ENCODE results near the gene UBE2E3. TPM values are rescaled to one million over a fixed set of nuclear protein-coding genes. Genes with fewer than 3 reads are reported as not detected.
"Not testable (repeated sequence)": the region's sequence is repeated elsewhere in the genome, so short reads cannot be mapped to it uniquely, and the experiment has no call there.

The UBE2E3 gene
- total RNA-seq, result 10 to 100 TPM; 25.8 to 29.5 TPM

DNA sequence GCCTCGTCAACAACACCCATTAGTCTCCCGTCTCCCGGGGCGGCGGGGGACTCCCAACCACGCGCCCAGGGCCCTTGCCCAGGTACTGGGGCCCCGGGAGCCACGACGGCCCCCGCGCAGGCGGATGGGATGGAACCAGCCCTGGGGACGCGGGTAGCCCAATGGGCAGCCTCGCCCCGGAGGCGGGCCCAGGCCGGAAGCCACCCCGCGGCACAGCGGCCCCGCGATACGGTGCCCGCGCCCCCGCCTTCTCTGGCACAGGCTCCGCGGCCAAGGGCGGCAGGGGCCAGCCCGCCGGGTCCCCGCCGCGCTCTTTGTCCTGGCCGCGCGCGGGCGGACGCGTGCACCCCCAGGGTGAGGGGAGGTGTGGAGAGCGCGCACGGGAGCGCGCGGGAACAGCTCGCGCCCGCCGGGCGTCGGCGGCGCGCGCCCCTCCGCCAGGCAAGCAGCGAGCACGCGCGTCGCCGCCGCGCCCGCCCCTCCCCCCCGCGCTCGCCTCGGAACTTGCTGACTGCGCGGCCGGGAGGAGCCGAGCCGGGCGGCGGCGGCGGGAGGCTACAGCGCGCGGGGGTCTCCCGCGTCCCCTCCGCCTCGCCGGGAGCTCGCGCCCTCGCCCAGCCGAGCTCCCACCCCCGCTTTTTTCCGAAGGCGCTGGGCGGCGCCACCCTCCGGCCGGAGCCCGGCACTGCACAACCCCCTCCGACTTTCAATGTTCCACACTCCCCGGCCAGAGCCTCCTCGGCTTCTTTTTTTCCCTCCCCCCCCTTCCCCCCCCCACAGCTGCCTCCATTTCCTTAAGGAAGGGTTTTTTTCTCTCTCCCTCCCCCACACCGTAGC, at the start of gene UBE2E3:
Gene UBE2E3 (plus strand): TSS at position 500 of the 837 bp plus-strand sequence. CDS start 1,438 bp downstream, outside the sequence.
- H3K27ac Mint-ChIP-seq, result peak within 1 kb of the TSS; percentile 91
- peak; percentile 85 for DNase-seq
- H3K9me3 Mint-ChIP-seq, result no peaks in the 10 kb centered on the region
- peaks cover 14% of the 10 kb centered on the region for H3K36me3 Mint-ChIP-seq (ENCODE audit: low read depth)
- intact Hi-C loops (cut with micrococcal nuclease), result loop anchor here (1.0 to 5.0 kb wide), 6 partner anchors 43 to 1737 kb away; partner anchors contain the start of genes CWC22 and DNAJC10
- CTCF ChIA-PET, result interaction anchor here (0.5 to 2.3 kb wide), 9 partner anchors 9 to 266 kb away, joined by 3 to 10 read pairs (median 4); no protein-coding TSS in a partner anchor
- no peaks in the 10 kb centered on the region for H3K27me3 Mint-ChIP-seq (ENCODE audit: low read depth)
- H3K4me3 Mint-ChIP-seq, result peak within 1 kb of the TSS; percentile 95
- H3K4me1 Mint-ChIP-seq (ENCODE audit: low read depth), result peaks cover 29% of the 10 kb centered on the region

GRCh38 chr2:180931841-180932240, 48.6 kb upstream of the UBE2E3 start:
- no peak overlapping the region for H3K4me3 Mint-ChIP-seq
- no peak for DNase-seq
- CTCF ChIA-PET, result interaction anchor here (0.7 kb wide), 1 partner anchor 162 kb away, joined by 3 read pairs; no protein-coding TSS in a partner anchor
- no peaks in the 10 kb centered on the region for H3K36me3 Mint-ChIP-seq (ENCODE audit: low read depth)
- H3K4me1 Mint-ChIP-seq (ENCODE audit: low read depth), result no peaks in the 10 kb centered on the region
- no peak overlapping the region for H3K27ac Mint-ChIP-seq
- H3K27me3 Mint-ChIP-seq (ENCODE audit: low read depth), result peaks cover 3% of the 10 kb centered on the region
- no peaks in the 10 kb centered on the region for H3K9me3 Mint-ChIP-seq
- intact Hi-C loops (cut with micrococcal nuclease), result no loop called here

GRCh38 chr2:180933332-180933731, 47.1 kb upstream of the UBE2E3 start:
- no peak for DNase-seq
- intact Hi-C loops (cut with micrococcal nuclease), result no loop called here
- no peak overlapping the region for H3K27ac Mint-ChIP-seq
- CTCF ChIA-PET, result no interaction called here
- H3K36me3 Mint-ChIP-seq (ENCODE audit: low read depth), result no peaks in the 10 kb centered on the region
- peaks cover 10% of the 10 kb centered on the region for H3K4me1 Mint-ChIP-seq (ENCODE audit: low read depth)
- peaks cover 3% of the 10 kb centered on the region for H3K27me3 Mint-ChIP-seq (ENCODE audit: low read depth)
- peaks cover 2% of the 10 kb centered on the region for H3K9me3 Mint-ChIP-seq
- no peak overlapping the region for H3K4me3 Mint-ChIP-seq

- peaks cover 2% of the 10 kb centered on the region for H3K9me3 Mint-ChIP-seq
Observed at GRCh38 chr2:180934911-180935310, 45.5 kb upstream of the UBE2E3 start.

GRCh38 chr2:180937480-180937879, 42.9 kb upstream of the UBE2E3 start:
- H3K4me3 Mint-ChIP-seq; H3K27me3 Mint-ChIP-seq (ENCODE audit: low read depth); H3K36me3 Mint-ChIP-seq (ENCODE audit: low read depth); H3K27ac Mint-ChIP-seq; CTCF ChIA-PET; H3K9me3 Mint-ChIP-seq: not testable (repeated sequence)
- H3K4me1 Mint-ChIP-seq (ENCODE audit: low read depth), result peaks cover 17% of the 10 kb centered on the region
- peak; percentile 41 for DNase-seq
- intact Hi-C loops (cut with micrococcal nuclease), result loop anchor here (1.0 kb wide), 1 partner anchor 43 kb away; the partner anchor contains the start of gene UBE2E3

More at GRCh38 chr2:180934911-180935310, 45.5 kb upstream of the UBE2E3 start:
- H3K27ac Mint-ChIP-seq, result no peak overlapping the region
- peaks cover 17% of the 10 kb centered on the region for H3K4me1 Mint-ChIP-seq (ENCODE audit: low read depth)
- intact Hi-C loops (cut with micrococcal nuclease), result no loop called here
- no peaks in the 10 kb centered on the region for H3K36me3 Mint-ChIP-seq (ENCODE audit: low read depth)
- DNase-seq, result no peak
- no peak overlapping the region for H3K4me3 Mint-ChIP-seq
- H3K27me3 Mint-ChIP-seq (ENCODE audit: low read depth), result peaks cover 3% of the 10 kb centered on the region
- CTCF ChIA-PET, result no interaction called here

DNA sequence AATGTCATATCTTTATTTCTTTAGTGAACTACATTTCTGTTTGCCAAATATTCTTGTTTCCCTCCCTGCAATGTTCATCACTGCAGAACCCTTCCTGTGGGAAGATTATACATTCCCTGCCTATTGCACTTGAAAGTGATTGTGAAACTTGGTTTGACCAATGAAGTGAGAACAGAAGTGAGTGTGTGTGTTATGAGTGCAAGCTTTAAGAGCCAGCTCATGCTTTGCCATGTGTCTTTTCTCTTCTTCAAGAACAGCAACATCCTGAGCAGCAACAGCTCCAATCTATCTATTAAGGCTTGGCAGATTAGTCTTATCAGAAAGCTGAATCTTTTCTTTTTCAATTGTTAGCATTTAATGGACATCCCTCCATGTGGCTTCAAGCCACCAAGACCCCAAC, 42.0 kb upstream of the UBE2E3 start:
- intact Hi-C loops (cut with micrococcal nuclease), result no loop called here
- Mint-ChIP-seq H3K27me3 (ENCODE audit: low read depth) (peaks cover 3% of the 10 kb centered on the region), H3K36me3 (ENCODE audit: low read depth) (no peaks in the 10 kb centered on the region), H3K4me3 (no peak overlapping the region), H3K27ac (no peak overlapping the region), H3K9me3 (peaks cover 2% of the 10 kb centered on the region), H3K4me1 (ENCODE audit: low read depth) (peaks cover 17% of the 10 kb centered on the region)
- CTCF ChIA-PET, result no interaction called here
- DNase-seq, result no peak

- peaks cover 2% of the 10 kb centered on the region for H3K27me3 Mint-ChIP-seq (ENCODE audit: low read depth)
- no peak overlapping the region for H3K27ac Mint-ChIP-seq
- H3K4me3 Mint-ChIP-seq, result no peak overlapping the region
- H3K36me3 Mint-ChIP-seq (ENCODE audit: low read depth), result no peaks in the 10 kb centered on the region
- no peaks in the 10 kb centered on the region for H3K9me3 Mint-ChIP-seq
- intact Hi-C loops (cut with micrococcal nuclease), result no loop called here
- CTCF ChIA-PET, result no interaction called here
- DNase-seq, result no peak
- H3K4me1 Mint-ChIP-seq (ENCODE audit: low read depth), result peaks cover 7% of the 10 kb centered on the region
Observed at GRCh38 chr2:180943275-180943674, 37.1 kb upstream of the UBE2E3 start.

GRCh38 chr2:180944372-180944771, 36.0 kb upstream of the UBE2E3 start:
- CTCF ChIA-PET, result no interaction called here
- Mint-ChIP-seq H3K27ac (no peak overlapping the region), H3K4me1 (ENCODE audit: low read depth) (no peaks in the 10 kb centered on the region), H3K27me3 (ENCODE audit: low read depth) (peaks cover 3% of the 10 kb centered on the region), H3K4me3 (no peak overlapping the region), H3K36me3 (ENCODE audit: low read depth) (no peaks in the 10 kb centered on the region), H3K9me3 (no peaks in the 10 kb centered on the region)
- no peak for DNase-seq
- intact Hi-C loops (cut with micrococcal nuclease), result no loop called here

DNA sequence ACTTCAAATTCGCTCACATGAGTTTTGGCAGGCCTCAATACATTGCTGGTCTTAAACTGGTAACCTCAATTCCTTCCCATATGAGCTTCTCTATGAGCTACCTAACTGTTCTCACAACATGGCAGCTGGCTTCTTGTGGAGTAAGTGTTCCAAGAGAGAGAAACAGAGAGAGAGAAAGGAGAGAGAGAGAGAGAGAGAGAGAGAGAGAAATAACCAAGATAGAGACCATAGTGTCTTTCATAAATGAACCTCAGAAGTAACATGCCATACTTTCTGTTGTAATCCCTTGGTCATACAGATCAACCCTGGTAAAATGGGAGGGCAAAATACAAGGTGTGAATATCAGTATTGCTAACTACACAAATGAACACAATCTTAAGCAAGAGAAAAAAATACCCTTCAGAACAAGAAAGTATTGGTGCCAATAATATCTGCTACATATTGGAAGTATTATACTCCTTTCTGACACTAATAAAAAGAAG, 33.2 kb upstream of the UBE2E3 start:
- Mint-ChIP-seq H3K4me3 (no peak overlapping the region), H3K27me3 (ENCODE audit: low read depth) (peaks cover 6% of the 10 kb centered on the region), H3K9me3 (no peaks in the 10 kb centered on the region), H3K36me3 (ENCODE audit: low read depth) (no peaks in the 10 kb centered on the region), H3K4me1 (ENCODE audit: low read depth) (peaks cover 2% of the 10 kb centered on the region), H3K27ac (no peak overlapping the region)
- intact Hi-C loops (cut with micrococcal nuclease), result no loop called here
- CTCF ChIA-PET, result interaction anchor here (0.6 kb wide), 1 partner anchor 63 kb away, joined by 3 read pairs; no protein-coding TSS in a partner anchor
- no peak for DNase-seq

DNA sequence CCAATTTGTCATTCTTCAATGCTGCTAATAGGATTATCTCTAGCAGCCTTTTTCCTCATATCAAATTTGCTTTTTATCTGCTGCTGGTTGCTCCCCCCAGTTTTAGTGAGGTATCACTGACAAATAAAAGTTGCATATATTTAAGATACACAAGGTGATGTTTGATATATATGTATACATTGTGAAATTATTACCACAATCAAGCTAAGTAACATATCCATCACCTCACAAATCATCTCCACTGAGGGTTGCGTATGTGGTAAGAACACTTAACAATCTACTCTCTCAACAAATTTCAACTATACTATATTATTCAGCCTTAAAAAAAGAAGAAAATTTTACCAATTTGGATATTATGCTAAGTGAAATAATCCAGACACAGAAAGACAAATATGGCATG, 30.5 kb upstream of the UBE2E3 start:
- Mint-ChIP-seq H3K27me3 (ENCODE audit: low read depth) (peaks cover 6% of the 10 kb centered on the region), H3K27ac (no peak overlapping the region), H3K4me3 (no peak overlapping the region), H3K4me1 (ENCODE audit: low read depth) (peaks cover 2% of the 10 kb centered on the region), H3K9me3 (no peaks in the 10 kb centered on the region), H3K36me3 (ENCODE audit: low read depth) (no peaks in the 10 kb centered on the region)
- no peak for DNase-seq
- CTCF ChIA-PET, result no interaction called here
- intact Hi-C loops (cut with micrococcal nuclease), result no loop called here

DNA sequence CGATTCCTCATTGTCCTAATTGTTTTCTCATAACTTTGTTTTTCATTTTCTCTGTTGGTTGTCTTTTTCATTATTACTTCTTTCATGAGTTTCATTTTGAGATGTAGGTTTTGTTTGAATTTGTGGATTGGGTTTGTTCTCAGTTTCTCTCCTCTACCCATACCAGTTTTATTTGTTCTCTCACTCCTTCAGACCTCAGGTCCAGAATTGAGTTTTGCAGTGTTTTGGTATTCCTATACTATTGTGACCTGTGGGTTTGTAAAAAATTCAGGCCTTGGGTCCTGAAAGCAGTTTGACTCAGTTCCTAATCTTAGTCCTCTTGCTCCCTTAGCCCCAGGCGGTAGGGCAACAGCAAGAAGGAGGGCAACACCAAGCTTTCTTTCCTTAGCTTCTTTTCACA, 28.3 kb upstream of the UBE2E3 start:
- Mint-ChIP-seq H3K4me1 (ENCODE audit: low read depth) (peaks cover 2% of the 10 kb centered on the region), H3K9me3 (no peaks in the 10 kb centered on the region), H3K4me3 (no peak overlapping the region), H3K27ac (no peak overlapping the region), H3K36me3 (ENCODE audit: low read depth) (no peaks in the 10 kb centered on the region), H3K27me3 (ENCODE audit: low read depth) (peaks cover 9% of the 10 kb centered on the region)
- DNase-seq, result no peak
- intact Hi-C loops (cut with micrococcal nuclease), result no loop called here
- CTCF ChIA-PET, result no interaction called here

GRCh38 chr2:180952731-180953336, 27.6 kb upstream of the UBE2E3 start:
- intact Hi-C loops (cut with micrococcal nuclease), result no loop called here
- H3K4me3 Mint-ChIP-seq, result no peak overlapping the region
- H3K9me3 Mint-ChIP-seq, result no peaks in the 10 kb centered on the region
- peaks cover 10% of the 10 kb centered on the region for H3K27me3 Mint-ChIP-seq (ENCODE audit: low read depth)
- DNase-seq, result no peak
- H3K4me1 Mint-ChIP-seq (ENCODE audit: low read depth), result peaks cover 2% of the 10 kb centered on the region
- CTCF ChIA-PET, result no interaction called here
- H3K36me3 Mint-ChIP-seq (ENCODE audit: low read depth), result no peaks in the 10 kb centered on the region
- no peak overlapping the region for H3K27ac Mint-ChIP-seq

All from activated naive CD4-positive, alpha-beta T cell treated with anti-CD3 and anti-CD28 coated beads for 36 hours (primary cell).